Measurements from ENCODE around the gene NLRP5. TPM values are rescaled to one million over a fixed set of nuclear protein-coding genes. Genes with fewer than 3 reads are reported as not detected.
A peak's percentile ranks its signal among the peaks of the same experiment; 100 is the strongest.

Gene NLRP5
- total and polyA plus RNA-seq, 2 experiments from 2014 or later: not detected

- TF ChIP-seq EZH2phosphoT487 (IDR thresholded peaks at IDR 0.05; ENCODE audit: insufficient read depth, low read depth) (no peak), EZH2 (IDR thresholded peaks at IDR 0.05; ENCODE audit: insufficient read depth, poor library complexity, severe bottlenecking) (no peak)
- no peak overlapping the region for H3K4me2 ChIP-seq (ENCODE audit: unreplicated experiment)
- no peaks in the 10 kb centered on the region for H3K27me3 ChIP-seq (replicated peaks; ENCODE audit: insufficient read depth)
- H3K36me3 ChIP-seq (ENCODE audit: low read depth): no peaks in the 10 kb centered on the region
- no peak overlapping the region for H3K27ac ChIP-seq
- no peak overlapping the region for H3K4me3 ChIP-seq
- 0 out of 2 replicates have a peak, but pooled peaks cover 9% of the 10 kb centered on the region for H4K20me1 ChIP-seq (ENCODE audit: insufficient read depth)
- H3K79me2 ChIP-seq (ENCODE audit: insufficient read depth): peaks cover 40% of the 10 kb centered on the region
- no peaks in the 10 kb centered on the region for H3K9me3 ChIP-seq (ENCODE audit: low read depth)
- no peaks in the 10 kb centered on the region for H3K9me2 ChIP-seq (ENCODE audit: insufficient read depth)
- WGBS, 2 experiments (ENCODE audit: low coverage in 1 of 2, low lambda C conversion rate in 2 of 2, missing lambda C conversion rate in 2 of 2): 87 to 90% methylated on average over 18 to 100 of the region's 104 CpGs
- no peak overlapping the region for H2AFZ ChIP-seq
- peaks cover 12% of the 10 kb centered on the region for H3K4me1 ChIP-seq (ENCODE audit: insufficient read depth)
- H3K9ac ChIP-seq: no peak overlapping the region
- H3F3A ChIP-seq (ENCODE audit: insufficient read depth): peaks cover 8% of the 10 kb centered on the region; the same call in 1 of the 2 replicates
- in situ Hi-C loops (cut with MboI): no loop called here
- DNase-seq: no peak
Measured at GRCh38 chr19:56087647-56088496, 101.3 kb downstream of the NLRP5 start.

DNA sequence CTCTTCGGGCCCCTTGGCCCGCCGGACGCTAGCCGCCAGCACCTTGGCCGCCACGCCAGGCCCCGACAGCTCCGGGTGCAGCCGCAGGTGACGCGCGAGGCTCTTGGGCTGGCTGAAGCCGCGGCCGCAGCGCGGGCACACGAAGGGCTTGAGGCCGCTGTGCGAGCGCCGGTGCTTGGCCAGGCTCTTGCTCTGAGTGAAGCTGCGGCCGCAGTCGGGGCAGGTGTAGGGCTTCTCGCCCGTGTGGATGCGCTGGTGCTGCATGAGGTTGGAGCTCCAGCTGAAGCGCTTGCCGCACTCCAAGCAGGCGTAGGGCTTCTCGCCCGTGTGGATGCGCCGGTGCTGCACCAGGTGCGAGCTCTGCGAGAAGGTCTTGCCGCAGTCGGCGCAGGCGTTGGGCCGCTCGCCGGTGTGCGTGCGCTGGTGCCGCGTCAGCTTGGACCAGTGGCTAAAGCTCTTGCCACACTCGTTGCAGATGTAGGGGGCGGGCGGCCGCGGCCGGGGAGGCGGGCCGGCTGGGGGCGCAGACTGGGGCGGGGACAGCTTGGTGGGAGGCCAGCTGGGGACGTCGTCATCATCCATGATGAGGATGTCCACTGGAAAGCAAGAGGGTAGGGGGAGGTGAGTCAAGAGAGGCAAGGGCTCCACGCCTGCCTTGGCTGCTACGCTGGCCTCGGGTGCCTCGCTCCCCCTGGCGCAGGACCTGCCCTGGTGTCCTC, 102.1 kb downstream of the NLRP5 start:
- Histone ChIP-seq H3K4me2 (ENCODE audit: unreplicated experiment) (no peak overlapping the region), H3K9me3 (ENCODE audit: low read depth) (no peaks in the 10 kb centered on the region), H4K20me1 (ENCODE audit: insufficient read depth) (0 out of 2 replicates have a peak, but pooled peaks cover 9% of the 10 kb centered on the region), H3K4me1 (ENCODE audit: insufficient read depth) (peaks cover 12% of the 10 kb centered on the region), H3K27me3 (replicated peaks; ENCODE audit: insufficient read depth) (no peaks in the 10 kb centered on the region), H3K4me3 (no peak overlapping the region), H3K9me2 (ENCODE audit: insufficient read depth) (no peaks in the 10 kb centered on the region), H3F3A (ENCODE audit: insufficient read depth) (peaks cover 8% of the 10 kb centered on the region; the same call in 1 of the 2 replicates), H3K79me2 (ENCODE audit: insufficient read depth) (peaks cover 48% of the 10 kb centered on the region), H3K36me3 (ENCODE audit: low read depth) (no peaks in the 10 kb centered on the region), H3K27ac (no peak overlapping the region), H3K9ac (no peak overlapping the region), H2AFZ (no peak overlapping the region)
- 96 to 97% methylated on average over 38 to 66 of the region's 66 CpGs for WGBS, 2 experiments (ENCODE audit: low coverage in 1 of 2, low lambda C conversion rate in 2 of 2, missing lambda C conversion rate in 2 of 2)
- DNase-seq: no peak
- no peak for TF ChIP-seq EZH2phosphoT487 (IDR thresholded peaks at IDR 0.05; ENCODE audit: insufficient read depth, low read depth)
- no peak for TF ChIP-seq EZH2 (IDR thresholded peaks at IDR 0.05; ENCODE audit: insufficient read depth, poor library complexity, severe bottlenecking)
- in situ Hi-C loops (cut with MboI): no loop called here

- Histone ChIP-seq H3K27ac (no peak overlapping the region), H4K20me1 (ENCODE audit: insufficient read depth) (peaks cover 9% of the 10 kb centered on the region; the same call in 1 of the 2 replicates), H3K9ac (no peak overlapping the region), H3K4me3 (no peak overlapping the region), H3K79me2 (ENCODE audit: insufficient read depth) (peaks cover 52% of the 10 kb centered on the region), H3K4me2 (ENCODE audit: unreplicated experiment) (no peak overlapping the region), H3K36me3 (ENCODE audit: low read depth) (no peaks in the 10 kb centered on the region), H3K9me2 (ENCODE audit: insufficient read depth) (no peaks in the 10 kb centered on the region), H3K27me3 (replicated peaks; ENCODE audit: insufficient read depth) (no peaks in the 10 kb centered on the region), H2AFZ (no peak overlapping the region), H3K4me1 (ENCODE audit: insufficient read depth) (peaks cover 12% of the 10 kb centered on the region), H3F3A (ENCODE audit: insufficient read depth) (peaks cover 8% of the 10 kb centered on the region; the same call in 1 of the 2 replicates), H3K9me3 (ENCODE audit: low read depth) (no peaks in the 10 kb centered on the region)
- in situ Hi-C loops (cut with MboI): no loop called here
- no peak for TF ChIP-seq EZH2phosphoT487 (IDR thresholded peaks at IDR 0.05; ENCODE audit: insufficient read depth, low read depth)
- no peak for TF ChIP-seq EZH2 (IDR thresholded peaks at IDR 0.05; ENCODE audit: insufficient read depth, poor library complexity, severe bottlenecking)
- no peak for DNase-seq
- WGBS, 2 experiments (ENCODE audit: low coverage in 1 of 2, low lambda C conversion rate in 2 of 2, missing lambda C conversion rate in 2 of 2): 91 to 92% methylated on average over 14 of the region's 14 CpGs
Measured at GRCh38 chr19:56089344-56089743, 102.8 kb downstream of the NLRP5 start.

GRCh38 chr19:56091066-56091490, 104.5 kb downstream of the NLRP5 start:
- DNase-seq: peak; percentile 83
- Histone ChIP-seq H4K20me1 (ENCODE audit: insufficient read depth) (peaks cover 9% of the 10 kb centered on the region; the same call in 1 of the 2 replicates), H3F3A (ENCODE audit: insufficient read depth) (peaks cover 8% of the 10 kb centered on the region; the same call in 1 of the 2 replicates), H3K4me3 (no peak overlapping the region), H3K27me3 (replicated peaks; ENCODE audit: insufficient read depth) (no peaks in the 10 kb centered on the region), H3K4me1 (ENCODE audit: insufficient read depth) (peaks cover 12% of the 10 kb centered on the region), H3K9ac (no peak overlapping the region), H3K27ac (peak overlapping the region; percentile 30), H3K9me3 (ENCODE audit: low read depth) (no peaks in the 10 kb centered on the region), H3K4me2 (ENCODE audit: unreplicated experiment) (peak overlapping the region; percentile 2), H2AFZ (no peak overlapping the region), H3K9me2 (ENCODE audit: insufficient read depth) (no peaks in the 10 kb centered on the region), H3K79me2 (ENCODE audit: insufficient read depth) (peaks cover 69% of the 10 kb centered on the region), H3K36me3 (ENCODE audit: low read depth) (no peaks in the 10 kb centered on the region)
- no peak for TF ChIP-seq EZH2 (IDR thresholded peaks at IDR 0.05; ENCODE audit: insufficient read depth, poor library complexity, severe bottlenecking)
- TF ChIP-seq EZH2phosphoT487 (IDR thresholded peaks at IDR 0.05; ENCODE audit: insufficient read depth, low read depth): no peak
- in situ Hi-C loops (cut with MboI): no loop called here
- WGBS, 2 experiments (ENCODE audit: low coverage in 1 of 2, low lambda C conversion rate in 2 of 2, missing lambda C conversion rate in 2 of 2): 57 to 58% methylated on average over 10 of the region's 10 CpGs

All from GM23248 (cell line).